ENCODE measurements around the gene OR2F1.

Gene OR2F1

GRCh38 chr7:143954544-143954943, at the start of gene OR2F1:
OR2F1 (plus strand) TSS chr7:143954844; CDS start chr7:143959971, 5,127 bp downstream.
- no peak for DNase-seq (ENCODE audit: low read depth)

GRCh38 chr7:143905509-143905908, 49.1 kb upstream of the OR2F1 start:
- DNase-seq (ENCODE audit: low read depth), result no peak

- DNase-seq (ENCODE audit: low read depth), result no peak
Observed at GRCh38 chr7:143906151-143906550, 48.5 kb upstream of the OR2F1 start.

GRCh38 chr7:143906895-143907294, 47.7 kb upstream of the OR2F1 start:
- DNase-seq (ENCODE audit: low read depth), result no peak

- no peak for DNase-seq (ENCODE audit: low read depth)
Observed at GRCh38 chr7:143908120-143908519, 46.5 kb upstream of the OR2F1 start.

GRCh38 chr7:143909863-143910262, 44.8 kb upstream of the OR2F1 start:
- no peak for DNase-seq (ENCODE audit: low read depth)

GRCh38 chr7:143910473-143911248, 44.0 kb upstream of the OR2F1 start:
- DNase-seq (ENCODE audit: low read depth), result no peak

- no peak for DNase-seq (ENCODE audit: low read depth)
Observed at GRCh38 chr7:143913945-143914615, 40.6 kb upstream of the OR2F1 start.

GRCh38 chr7:143914938-143915652, 39.5 kb upstream of the OR2F1 start:
- DNase-seq (ENCODE audit: low read depth), result no peak

- no peak for DNase-seq (ENCODE audit: low read depth)
Observed at GRCh38 chr7:143924851-143925250, 29.8 kb upstream of the OR2F1 start.

GRCh38 chr7:143929224-143929920, 25.3 kb upstream of the OR2F1 start:
- DNase-seq (ENCODE audit: low read depth), result no peak

- DNase-seq (ENCODE audit: low read depth), result peak; percentile 40
Observed at GRCh38 chr7:143931739-143932138, 22.9 kb upstream of the OR2F1 start.

GRCh38 chr7:143934526-143935325, 19.9 kb upstream of the OR2F1 start, which contains the start of gene OR2F2:
OR2F2 (plus strand) TSS chr7:143935233; CDS start chr7:143935233, 0 bp downstream.
- DNase-seq (ENCODE audit: low read depth), result peak; percentile 51

- DNase-seq (ENCODE audit: low read depth), result peak; percentile 84
Observed at GRCh38 chr7:143936087-143937009, 18.3 kb upstream of the OR2F1 start.

- DNase-seq (ENCODE audit: low read depth), result no peak
Observed at GRCh38 chr7:143938379-143939243, 16.0 kb upstream of the OR2F1 start.

- no peak for DNase-seq (ENCODE audit: low read depth)
Observed at GRCh38 chr7:143945423-143945822, 9.2 kb upstream of the OR2F1 start.

- DNase-seq (ENCODE audit: low read depth), result no peak
Observed at GRCh38 chr7:143947111-143947510, 7.5 kb upstream of the OR2F1 start.

GRCh38 chr7:143948733-143949132, 5.9 kb upstream of the OR2F1 start:
- no peak for DNase-seq (ENCODE audit: low read depth)

- DNase-seq (ENCODE audit: low read depth), result no peak
Observed at GRCh38 chr7:143953421-143953820, 1.2 kb upstream of the OR2F1 start.
